Pancreas (tissue), 10 donors: Measurements from ENCODE around the gene FSD1L. TPM values are rescaled to one million over a fixed set of nuclear protein-coding genes. Genes with fewer than 3 reads are reported as not detected.
A peak's percentile ranks its signal among the peaks of the same experiment; 100 is the strongest.

ENCODE experiments used
- ATAC-seq, 4 donors: fragments of 200-7000 bp; cut with Tn5 transposase; one replicate each; pipeline versions ENCODE4 v1.8.0 to v1.9.1; 2020; ENCODE audit warnings: mild to moderate bottlenecking in 4 of 4, moderate library complexity in 4 of 4
- DNase-seq, 6 donors: peaks; one replicate each; pipeline ENCODE4 v3.0.0-alpha.2; 2020
- FAIRE-seq: peaks from 2 replicates; lab custom pipeline; 2012; peaks lifted over from hg19 to GRCh38; lab: Jason Lieb, UNC
- H3K27ac ChIP-seq, 4 donors: fragments of 200-600 bp; sonication (generic); 1 replicate in 3 of 4; 2 replicates in 1 of 4; pipeline versions ENCODE4 v1.5.0 to v1.8.0; 2020
- H3K27me3 ChIP-seq, 4 donors: fragments of 200-600 bp; one replicate each; pipeline ENCODE4 v1.8.0; 2021
- H3K36me3 ChIP-seq, 3 donors: fragments of 200-600 bp; sonication (generic) in 1 of 3; one replicate each; pipeline versions ENCODE4 v1.5.0 to v1.8.0; 2020 to 2021
- H3K4me1 ChIP-seq, 3 donors: fragments of 200-600 bp; one replicate each; pipeline ENCODE4 v1.8.0; 2021
- H3K4me3 ChIP-seq, 4 donors: fragments of 200-600 bp; sonication (generic) in 2 of 4; one replicate each; pipeline versions ENCODE4 v1.5.0 to v1.8.0; 2020 to 2021
- H3K9me3 ChIP-seq, 4 donors: fragments of 200-600 bp; one replicate each; pipeline ENCODE4 v1.8.0; 2021
- CTCF ChIP-seq, 4 donors: fragments of 200-600 bp; sonication (generic) in 3 of 4; IDR thresholded peaks; one replicate each; pipeline versions ENCODE4 v1.5.0 to v1.8.0; 2021; ENCODE audit warnings: antibody characterized with exemption in 4 of 4
- WGBS, 2 donors: extraction: QIAGEN DNeasy Blood & Tissue Kit; methylation state at CpG; one replicate each; pipeline ENCODE4 v1.1.7; 2013; 5-methylcytosine and 5-hydroxymethylcytosine counted together
- intact Hi-C, 3 donors: fragments of 100-400 bp; cut with DNase I; formaldehyde crosslinking; loops; one replicate each; pipeline versions ENCODE4 v1.11.1 to v1.14.2; 2022
- polyA plus RNA-seq, 2 donors: library from polyadenylated mRNA; stranded (reverse); fragments of 200-250 nt; gene quantifications; one replicate each; pipeline ENCODE4 v1.2.3, GENCODE V29; 2013
- total RNA-seq, 6 donors: library from RNA; stranded (reverse); fragmentation: NEBNext Ultra II Directional in 4 of 6; extraction: Animal tissue kit (Norgen Biotek cat#: 25700) in 4 of 6; gene quantifications; one replicate each; pipeline versions ENCODE4 v1.2.1 to v1.2.4, GENCODE V29; 2021 to 2023
- donor health status: healthy with polysubstance abuse.
- donor health status: DM: no; HTN: no; CAD: no; lungs with moderate emphysema.
- donor health status: DM: no; HTN: no; CAD: no.
- donor health status: control.
- donor health status: control.
- donor health status: Bipolar disorder and iron deficiency.
- donor health status: DM: yes; HTN: yes; CAD: no.
- donor health status: DM: no; HTN: no; CAD: no.
- donor health status: DM: no; HTN: no; CAD: no.
- donor health status: DM: yes; HTN: yes; CAD: no.

FSD1L gene
- total and polyA plus RNA-seq, 8 donors = 1.4 to 8.2 (median 2.6) TPM

- ATAC-seq (peak in 3 of 4 donors; percentile 1 to 2 (median 1)), DNase-seq (no peak), FAIRE-seq (no peak)
- Histone ChIP-seq H3K4me1 (peaks cover 0 to 10% (median 0%) of the 10 kb centered on the region in 3 donors), H3K9me3 (no peaks in the 10 kb centered on the region), H3K27ac (peak overlapping the region in 2 of 4 donors; percentile 48 to 52), H3K4me3 (peak overlapping the region; percentile 68 to 88 (median 74)), H3K27me3 (no peaks in the 10 kb centered on the region), H3K36me3 (no peaks in the 10 kb centered on the region)
- intact Hi-C loops = no loop called here
- 31 to 34% methylated on average over 16 of the region's 16 CpGs for WGBS, 2 donors
- no peak for TF ChIP-seq CTCF (IDR thresholded peaks at IDR 0.05)
These were observed 434 bp upstream of the FSD1L start for GRCh38 chr9:105447386-105447813.

GRCh38 chr9:105449081-105449480 lies 1.2 kb downstream of the FSD1L start:
- DNase-seq (no peak), ATAC-seq (no peak), FAIRE-seq (no peak)
- no peak overlapping the region for H3K4me3 ChIP-seq
- no peak overlapping the region for H3K27ac ChIP-seq
- peaks cover 0 to 10% (median 0%) of the 10 kb centered on the region in 3 donors for H3K4me1 ChIP-seq
- no peak for TF ChIP-seq CTCF (IDR thresholded peaks at IDR 0.05)
- no peaks in the 10 kb centered on the region for H3K36me3 ChIP-seq
- 27 to 29% methylated on average over 2 of the region's 2 CpGs for WGBS, 2 donors
- no peaks in the 10 kb centered on the region for H3K9me3 ChIP-seq
- intact Hi-C loops = no loop called here
- H3K27me3 ChIP-seq = no peaks in the 10 kb centered on the region

- intact Hi-C loops = no loop called here
- Histone ChIP-seq H3K9me3 (no peaks in the 10 kb centered on the region), H3K4me3 (no peak overlapping the region), H3K36me3 (no peaks in the 10 kb centered on the region), H3K4me1 (peaks cover 0 to 12% (median 0%) of the 10 kb centered on the region in 3 donors), H3K27ac (no peak overlapping the region), H3K27me3 (no peaks in the 10 kb centered on the region)
- FAIRE-seq (no peak), DNase-seq (no peak), ATAC-seq (no peak)
- 94% methylated on average over 3 of the region's 3 CpGs for WGBS, 2 donors
- TF ChIP-seq CTCF (IDR thresholded peaks at IDR 0.05) = no peak
These were observed 4.4 kb downstream of the FSD1L start for GRCh38 chr9:105452185-105452584.

- H3K27ac ChIP-seq = no peak overlapping the region
- no peak for FAIRE-seq
- ATAC-seq = no peak
- H3K36me3 ChIP-seq = no peaks in the 10 kb centered on the region
- DNase-seq = no peak
- H3K9me3 ChIP-seq = no peaks in the 10 kb centered on the region
- WGBS, 2 donors = 82 to 86% methylated on average over 2 of the region's 2 CpGs
- no peaks in the 10 kb centered on the region for H3K27me3 ChIP-seq
- intact Hi-C loops = no loop called here
- H3K4me3 ChIP-seq = no peak overlapping the region
- TF ChIP-seq CTCF (IDR thresholded peaks at IDR 0.05) = no peak
- H3K4me1 ChIP-seq = peaks cover 0 to 7% (median 0%) of the 10 kb centered on the region in 3 donors
These were observed 8.1 kb downstream of the FSD1L start for GRCh38 chr9:105455836-105456475.
